ENCODE measurements around the gene ATOSB. TPM values are rescaled to one million over a fixed set of nuclear protein-coding genes. Genes with fewer than 3 reads are reported as not detected.

The ATOSB gene
- polyA plus RNA-seq, 4 donors: 11.4 to 15.0 (median 13.4) TPM

GRCh38 chr9:35114113-35114839 is 1.4 kb downstream of the ATOSB start:
- peak in 2 of 4 donors; percentile 53 to 65 for DNase-seq (ENCODE audit: low read depth in 4 of 4, low spot score in 3 of 4)

GRCh38 chr9:35112257-35113020 is 3.2 kb downstream of the ATOSB start:
- DNase-seq (ENCODE audit: low read depth in 4 of 4, low spot score in 3 of 4): no peak

DNA sequence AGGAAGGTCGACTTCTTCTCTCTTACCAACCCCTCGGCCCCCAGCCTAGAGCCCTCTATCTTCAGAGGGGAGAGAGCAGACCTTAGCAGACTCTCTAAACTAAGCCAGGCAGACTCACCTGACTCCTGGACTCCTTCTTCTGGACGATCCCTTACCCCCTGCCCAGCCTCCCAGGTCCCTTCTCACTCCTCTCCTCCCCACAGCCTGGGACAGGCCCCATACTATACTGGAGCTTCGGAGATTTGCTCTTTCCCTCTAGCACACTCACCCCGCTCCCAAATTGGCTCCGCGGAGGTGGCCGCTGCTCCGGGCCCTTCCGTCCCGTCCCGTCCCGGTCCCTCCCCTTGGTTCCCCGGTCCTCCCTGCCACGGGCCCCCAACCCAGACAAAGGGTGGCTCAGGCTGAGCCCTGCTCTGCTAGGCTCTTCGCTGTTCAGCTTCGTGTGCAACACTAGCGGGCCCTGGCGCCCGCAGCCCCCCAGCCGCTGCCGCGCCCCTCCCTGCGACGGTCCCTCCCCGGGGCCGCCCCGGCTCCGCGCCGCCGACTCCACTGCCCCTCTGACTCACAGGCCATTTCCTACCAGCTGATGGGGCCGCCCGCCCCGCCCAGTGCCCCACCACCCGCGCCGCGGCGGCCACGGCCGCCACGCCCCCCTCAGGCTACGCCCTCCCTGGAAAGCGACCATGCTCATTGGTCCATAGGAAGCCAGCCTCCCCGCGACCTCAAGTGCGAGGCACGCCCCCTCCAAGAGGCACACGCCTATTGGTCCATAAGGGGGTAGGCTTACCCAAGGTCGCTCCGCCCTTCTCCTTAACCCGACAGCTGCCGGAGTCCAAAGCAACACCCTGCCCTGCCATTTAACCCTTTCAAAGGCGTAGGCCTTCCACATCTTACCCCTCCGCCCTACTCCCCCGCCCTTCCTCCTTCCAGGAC is 4.4 kb downstream of the ATOSB start:
- DNase-seq (ENCODE audit: low read depth in 4 of 4, low spot score in 3 of 4): peak; percentile 90 to 94 (median 93)

GRCh38 chr9:35110327-35110761 is 5.3 kb downstream of the ATOSB start:
- no peak for DNase-seq (ENCODE audit: low read depth in 4 of 4, low spot score in 3 of 4)

DNA sequence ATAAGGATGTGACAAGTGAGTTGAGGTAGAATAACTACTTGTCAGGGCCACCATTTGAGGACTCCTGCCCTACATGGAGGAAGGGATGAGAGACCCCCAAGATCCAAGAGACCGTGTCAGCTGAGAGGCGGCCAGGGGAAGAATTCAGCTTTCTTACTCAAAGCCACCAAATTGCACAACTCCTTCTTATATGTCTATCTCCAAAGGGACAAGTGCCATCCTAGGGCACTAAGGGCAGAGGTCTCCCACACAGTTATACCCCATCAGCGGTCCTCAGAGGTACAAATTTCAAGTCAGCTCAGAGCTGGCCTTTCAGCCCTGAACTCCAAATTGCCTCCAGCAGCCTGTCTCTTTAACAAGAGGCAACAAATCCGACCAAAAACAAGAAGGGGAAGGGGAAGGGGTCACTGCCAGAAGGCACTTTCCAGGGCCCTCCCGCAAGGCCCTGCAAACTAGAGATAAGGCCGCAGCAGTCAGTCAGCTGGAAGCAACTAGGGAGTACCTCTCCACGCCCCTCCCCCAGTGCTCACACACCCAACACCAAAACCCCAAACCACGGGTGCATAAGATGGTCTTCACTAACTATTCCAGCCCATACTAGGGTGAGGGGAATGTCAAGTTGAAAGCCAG is 6.6 kb downstream of the ATOSB start:
- DNase-seq (ENCODE audit: low read depth in 4 of 4, low spot score in 3 of 4): no peak

DNA sequence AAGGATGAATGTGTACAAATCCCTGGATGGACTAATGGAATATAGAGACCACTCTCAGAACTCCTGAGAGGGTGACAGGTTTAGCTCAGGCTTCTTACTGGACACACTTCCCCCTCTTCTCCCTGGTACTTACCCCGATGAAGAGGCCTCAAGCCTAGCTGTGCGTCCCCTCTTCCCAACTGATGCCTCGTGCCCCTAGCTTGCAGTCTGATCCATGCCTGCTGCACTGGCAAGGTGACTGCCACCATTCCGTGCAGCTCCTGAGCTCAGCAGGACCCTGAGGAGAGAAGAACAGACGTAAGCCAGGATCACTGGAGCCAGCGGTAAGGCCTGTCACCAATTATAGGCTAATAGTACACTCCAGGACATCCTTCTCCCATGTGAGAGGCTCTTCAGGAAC is 7.2 kb downstream of the ATOSB start:
- DNase-seq (ENCODE audit: low read depth in 4 of 4, low spot score in 3 of 4): no peak

GRCh38 chr9:35107297-35108290 is 8.1 kb downstream of the ATOSB start:
- DNase-seq (ENCODE audit: low read depth in 4 of 4, low spot score in 3 of 4): no peak

DNA sequence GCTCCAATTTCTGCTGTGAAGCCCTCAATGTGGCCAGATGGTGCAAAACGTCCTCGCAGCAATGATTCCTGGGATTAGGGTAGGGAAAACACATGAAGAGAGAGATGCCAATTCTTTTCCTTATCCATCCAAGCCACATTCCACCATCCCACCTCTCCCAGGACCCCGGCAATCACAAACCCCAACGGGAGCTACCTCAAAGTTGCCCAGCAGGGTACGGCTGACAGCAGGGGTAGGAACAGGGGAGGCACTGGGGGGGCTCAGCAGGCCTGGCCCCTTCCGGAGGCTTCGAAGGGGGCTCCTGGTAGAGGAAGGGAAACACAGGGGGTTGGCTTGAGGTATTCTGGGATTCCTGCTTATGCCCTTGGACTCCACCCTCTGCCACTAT is 9.3 kb downstream of the ATOSB start:
- no peak for DNase-seq (ENCODE audit: low read depth in 4 of 4, low spot score in 3 of 4)

DNA sequence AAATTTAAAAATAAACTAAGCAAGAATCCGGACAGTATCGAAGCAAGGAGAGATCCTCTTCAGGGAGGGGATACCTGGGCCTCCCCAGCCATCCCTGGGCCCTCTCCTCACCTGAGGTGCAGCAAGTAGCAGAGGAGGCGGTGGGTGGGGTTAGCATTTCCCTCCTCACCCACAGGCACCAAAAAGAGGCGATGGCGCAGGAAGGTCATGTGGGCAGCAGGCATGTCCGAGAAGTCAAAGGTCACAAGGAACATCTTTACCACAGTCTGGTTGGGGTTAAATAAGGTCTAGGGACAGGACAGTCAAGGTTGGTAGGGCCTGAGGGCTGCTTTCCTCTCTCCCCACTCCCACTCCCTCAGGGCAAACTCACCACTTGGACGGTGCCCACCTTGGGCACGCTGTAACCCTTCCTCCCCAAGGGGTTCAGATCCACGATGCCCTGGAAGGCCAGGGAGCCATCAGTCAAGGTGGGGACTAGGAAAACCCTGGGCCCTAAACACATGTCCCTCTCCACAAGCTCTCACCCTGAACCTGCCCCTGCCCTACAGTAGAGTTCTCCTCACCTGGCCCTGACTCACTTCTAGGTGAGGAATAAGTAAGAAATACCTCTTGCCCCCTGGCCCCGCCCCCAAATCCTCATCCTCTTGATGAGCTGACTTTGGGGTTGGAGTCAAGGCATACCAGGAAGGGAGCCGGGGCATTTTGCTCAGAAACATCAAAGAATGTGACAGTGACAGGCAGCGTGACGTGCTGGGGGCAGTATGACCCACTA is 9.9 kb downstream of the ATOSB start:
- DNase-seq (ENCODE audit: low read depth in 4 of 4, low spot score in 3 of 4): no peak

DNA sequence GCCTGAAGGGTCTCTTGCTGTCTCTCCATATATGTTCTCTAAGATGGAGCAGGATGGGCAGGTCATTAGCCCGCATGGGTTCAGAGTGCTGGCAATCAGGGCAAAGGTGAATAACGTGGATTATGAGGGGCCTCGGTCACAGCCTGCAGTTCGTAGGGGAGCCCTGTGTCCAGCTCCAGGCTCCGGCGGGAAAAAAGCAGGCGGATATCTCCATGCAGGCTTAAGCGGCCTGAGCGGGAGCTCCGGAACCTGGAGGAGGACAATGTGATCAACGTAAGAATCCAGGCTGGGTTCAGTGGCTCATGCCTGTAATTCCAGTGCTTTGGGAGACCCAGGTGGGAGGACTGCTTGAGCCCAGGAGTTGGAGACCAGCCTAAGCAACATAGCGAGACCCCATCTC is 10.5 kb downstream of the ATOSB start:
- DNase-seq (ENCODE audit: low read depth in 4 of 4, low spot score in 3 of 4): no peak

GRCh38 chr9:35104586-35104985 is 11.1 kb downstream of the ATOSB start:
- DNase-seq (ENCODE audit: low read depth in 4 of 4, low spot score in 3 of 4): no peak

GRCh38 chr9:35103660-35104191 is 11.9 kb downstream of the ATOSB start:
- DNase-seq (ENCODE audit: low read depth in 4 of 4, low spot score in 3 of 4): no peak

DNA sequence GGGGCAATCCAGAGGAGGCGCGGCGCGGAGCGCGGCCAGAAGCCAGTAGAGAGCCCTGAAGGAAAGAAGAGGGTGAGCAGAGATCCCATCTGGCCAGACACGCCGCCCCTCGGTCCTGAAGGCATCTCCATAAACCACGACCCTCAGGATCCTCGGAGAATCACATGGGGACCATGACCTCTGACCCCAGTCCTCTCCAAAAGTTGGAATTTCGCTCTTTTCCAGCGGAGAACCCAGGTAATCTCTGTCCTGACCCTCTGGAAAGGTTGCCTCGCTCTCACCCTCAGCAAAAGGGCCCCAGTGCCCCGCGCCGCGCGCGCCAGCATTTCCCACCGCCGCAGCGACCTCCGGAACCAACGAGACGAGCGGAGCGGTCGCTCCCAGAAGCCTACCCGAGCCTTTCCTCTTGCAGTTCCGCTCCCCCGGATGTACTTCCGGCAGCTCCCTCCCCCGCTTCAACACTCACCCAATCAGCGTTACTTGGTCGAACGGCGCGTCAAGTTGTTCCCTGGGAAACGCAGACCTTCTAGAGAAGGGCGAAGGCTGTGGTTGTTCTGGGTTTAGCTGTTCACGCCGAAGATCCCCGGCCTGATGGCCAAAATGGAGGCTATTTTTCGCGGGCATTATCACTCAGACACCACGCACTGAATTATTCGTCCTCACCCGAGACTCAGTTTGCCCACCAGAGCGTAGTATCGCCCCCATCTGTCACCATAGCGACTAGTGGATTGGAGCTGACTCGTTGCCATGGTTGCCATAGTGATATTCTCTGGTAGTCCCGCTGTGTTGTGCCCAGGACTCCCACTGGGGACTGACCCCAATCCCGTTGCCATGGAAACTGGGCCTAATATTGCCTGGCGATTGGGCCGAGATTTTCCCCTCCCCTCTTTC is 12.6 kb downstream of the ATOSB start, which contains the start of gene STOML2:
STOML2 (minus strand) TSS at position 363 of the 891 bp plus-strand sequence; CDS start at position 326, 37 bp downstream.
- DNase-seq (ENCODE audit: low read depth in 4 of 4, low spot score in 3 of 4): peak; percentile 87 to 94 (median 90)

GRCh38 chr9:35102465-35102768 is 13.2 kb downstream of the ATOSB start:
- no peak for DNase-seq (ENCODE audit: low read depth in 4 of 4, low spot score in 3 of 4)

DNA sequence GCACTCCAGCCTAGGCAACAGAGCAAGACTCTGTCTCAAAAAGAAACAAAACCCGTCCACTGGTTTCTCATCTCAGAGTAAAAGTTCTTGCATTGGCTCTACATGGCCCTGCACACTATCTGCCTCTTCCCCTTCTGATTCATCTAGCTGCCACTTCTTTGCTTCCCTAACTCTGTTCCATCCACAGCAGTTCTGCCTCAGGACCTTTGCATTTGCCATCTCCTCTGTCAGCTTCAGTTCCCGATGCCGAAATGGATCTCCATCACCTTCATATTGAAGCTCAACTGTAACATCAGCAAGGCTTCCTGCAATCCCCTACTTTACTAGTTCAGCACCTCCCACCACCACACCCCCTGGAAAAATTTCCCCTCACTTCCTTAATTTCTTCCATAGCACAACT is 18.1 kb downstream of the ATOSB start:
- no peak for DNase-seq (ENCODE audit: low read depth in 4 of 4, low spot score in 3 of 4)

- DNase-seq (ENCODE audit: low read depth in 4 of 4, low spot score in 3 of 4): peak in 2 of 4 donors; percentile 67 to 76
These were observed 19.4 kb downstream of the ATOSB start, which contains the start of gene PIGO for GRCh38 chr9:35096035-35096849. Gene PIGO, minus strand, starts transcription at chr9:35096591. Its CDS starts 1,026 bp downstream, at chr9:35095565.
